HEK293T (cell line): Measurements from ENCODE around the gene IL32.

Source experiments
- CTCF ChIA-PET: fragments of 350-600 bp; formaldehyde crosslinking; extraction: SDS; loops from one replicate; lab custom pipeline; 2021; ENCODE audit warnings: antibody characterized with exemption, inconsistent platforms; lab: Yijun Ruan, JAX
- POLR2A ChIA-PET: fragments of 350-600 bp; formaldehyde crosslinking; extraction: SDS; loops from one replicate; lab custom pipeline; 2020; ENCODE audit warnings: antibody characterized with exemption, inconsistent platforms; lab: Yijun Ruan, JAX
- DNase-seq: peaks from one replicate; pipeline ENCODE4 v3.0.0; 2012; ENCODE audit warnings: mixed read lengths; ENCODE audit errors: extremely low spot score
- ARNT ChIP-seq: fragments of 450-650 bp; IDR thresholded peaks from 2 replicates; pipeline ENCODE4 v1.6.1; 2017; ENCODE audit warnings: mild to moderate bottlenecking
- BHLHE40 ChIP-seq: fragments of 450-650 bp; IDR thresholded peaks from 2 replicates; pipeline ENCODE4 v1.6.1; 2016; ENCODE audit warnings: mild to moderate bottlenecking, moderate library complexity, borderline replicate concordance
- CTBP1 ChIP-seq: fragments of 450-650 bp; IDR thresholded peaks from 2 replicates; pipeline ENCODE4 v1.6.1; 2016; ENCODE audit warnings: borderline replicate concordance
- ELF4 ChIP-seq: fragments of 450-650 bp; IDR thresholded peaks from 2 replicates; pipeline ENCODE4 v1.6.1; 2017; ENCODE audit warnings: antibody characterized with exemption
- FOXA1 ChIP-seq: fragments of 450-650 bp; IDR thresholded peaks from 2 replicates; pipeline ENCODE4 v1.6.1; 2016; ENCODE audit warnings: mild to moderate bottlenecking
- FOXK2 ChIP-seq: fragments of 450-650 bp; IDR thresholded peaks from 2 replicates; pipeline ENCODE4 v1.6.1; 2016; ENCODE audit warnings: mild to moderate bottlenecking
- FOXM1 ChIP-seq: fragments of 450-650 bp; IDR thresholded peaks from 2 replicates; pipeline ENCODE4 v1.6.1; 2017; ENCODE audit warnings: mild to moderate bottlenecking, borderline replicate concordance
- HDGF ChIP-seq: fragments of 450-650 bp; IDR thresholded peaks from 2 replicates; pipeline ENCODE4 v1.6.1; 2017; ENCODE audit warnings: antibody characterized with exemption, borderline replicate concordance
- L3MBTL2 ChIP-seq: fragments of 450-650 bp; conservative IDR thresholded peaks from 2 replicates; pipeline ENCODE4 v1.6.1; 2016; ENCODE audit warnings: mild to moderate bottlenecking
- LEF1 ChIP-seq: fragments of 450-650 bp; IDR thresholded peaks from 2 replicates; pipeline ENCODE4 v1.6.1; 2017; ENCODE audit warnings: mild to moderate bottlenecking, borderline replicate concordance
- NFRKB ChIP-seq: fragments of 450-650 bp; IDR thresholded peaks from 2 replicates; pipeline ENCODE4 v1.6.1; 2016; ENCODE audit warnings: mild to moderate bottlenecking, moderate library complexity
- SP1 ChIP-seq: fragments of 450-650 bp; IDR thresholded peaks from 2 replicates; pipeline ENCODE4 v1.6.1; 2017
- SUZ12 ChIP-seq: fragments of 450-650 bp; IDR thresholded peaks from 2 replicates; pipeline ENCODE4 v1.6.1; 2016; ENCODE audit warnings: mild to moderate bottlenecking
- TARDBP ChIP-seq: fragments of 450-650 bp; IDR thresholded peaks from 2 replicates; pipeline ENCODE4 v1.6.1; 2016
- ZNF384 ChIP-seq: fragments of 450-650 bp; IDR thresholded peaks from 2 replicates; pipeline ENCODE4 v1.6.1; 2016
- TF ChIP-seq, protein P1 (sequence below): fragments of 450-650 bp; IDR thresholded peaks from 2 replicates; pipeline ENCODE4 v1.6.1; 2016

IL32 gene

DNA sequence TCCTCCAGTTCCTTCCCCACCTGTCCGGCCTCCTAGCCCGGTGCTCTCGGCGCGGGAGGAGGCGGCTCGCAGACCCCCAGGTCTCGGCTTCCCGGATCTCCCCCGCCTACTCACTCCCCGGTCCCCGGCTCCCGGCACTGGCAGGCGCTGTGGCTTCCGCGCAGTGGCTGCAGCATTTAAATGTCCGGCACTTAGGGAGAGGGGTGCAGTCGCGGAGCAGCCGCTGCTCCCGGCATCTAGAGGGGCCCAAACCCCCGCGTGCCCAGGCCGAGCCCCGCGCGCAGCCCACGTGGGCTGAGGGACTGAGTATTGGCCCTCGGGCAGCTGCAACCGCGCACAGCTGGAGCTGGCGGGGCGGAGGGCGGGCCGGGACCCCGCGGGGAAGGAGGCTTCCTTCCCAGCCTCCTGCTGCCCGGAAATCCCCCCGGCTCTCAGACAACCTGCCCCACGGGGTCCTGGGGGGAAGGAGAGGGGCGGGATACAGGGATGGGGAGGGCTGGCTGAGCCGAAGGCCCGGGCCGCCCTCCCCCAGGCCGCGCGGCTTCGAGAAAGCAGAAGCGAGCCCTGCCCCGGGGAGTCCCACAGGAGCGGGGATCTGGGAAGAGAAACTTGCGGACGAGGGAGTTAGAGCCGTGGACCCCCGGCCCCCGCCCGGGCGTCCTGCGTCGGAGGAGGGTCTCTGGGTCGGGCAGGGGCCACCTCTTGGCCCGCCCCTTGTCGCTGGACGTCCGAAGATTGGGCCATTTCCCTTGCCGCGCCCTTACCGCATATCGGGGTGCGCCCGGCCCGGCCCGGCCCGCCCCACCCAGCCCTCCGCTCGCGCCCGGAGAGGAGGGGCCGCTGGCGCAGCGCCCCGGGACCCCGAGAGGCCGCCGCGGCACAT, 19.4 kb upstream of the IL32 start, which contains the start of gene MMP25:
TSS of gene MMP25 (plus strand) at position 804 of the 883 bp plus-strand sequence. CDS start 357 bp downstream, outside the sequence.
- peak; percentile 47 for DNase-seq
- CTCF ChIA-PET: interaction anchor here (1.0 to 2.6 kb wide), 2 partner anchors 14 to 18 kb away, joined by 4 to 19 read pairs; no protein-coding TSS in a partner anchor
- no peak for TF ChIP-seq CTBP1
- no peak for TF ChIP-seq SP1
- TF ChIP-seq L3MBTL2: peak; percentile 83
- no peak for TF ChIP-seq FOXK2
- TF ChIP-seq NFRKB: no peak
- POLR2A ChIA-PET: interaction anchor here (1.0 to 2.1 kb wide), 3 partner anchors 13 to 25 kb away, joined by 3 to 9 read pairs (median 4); partner anchors contain the start of genes HCFC1R1 and THOC6

DNA sequence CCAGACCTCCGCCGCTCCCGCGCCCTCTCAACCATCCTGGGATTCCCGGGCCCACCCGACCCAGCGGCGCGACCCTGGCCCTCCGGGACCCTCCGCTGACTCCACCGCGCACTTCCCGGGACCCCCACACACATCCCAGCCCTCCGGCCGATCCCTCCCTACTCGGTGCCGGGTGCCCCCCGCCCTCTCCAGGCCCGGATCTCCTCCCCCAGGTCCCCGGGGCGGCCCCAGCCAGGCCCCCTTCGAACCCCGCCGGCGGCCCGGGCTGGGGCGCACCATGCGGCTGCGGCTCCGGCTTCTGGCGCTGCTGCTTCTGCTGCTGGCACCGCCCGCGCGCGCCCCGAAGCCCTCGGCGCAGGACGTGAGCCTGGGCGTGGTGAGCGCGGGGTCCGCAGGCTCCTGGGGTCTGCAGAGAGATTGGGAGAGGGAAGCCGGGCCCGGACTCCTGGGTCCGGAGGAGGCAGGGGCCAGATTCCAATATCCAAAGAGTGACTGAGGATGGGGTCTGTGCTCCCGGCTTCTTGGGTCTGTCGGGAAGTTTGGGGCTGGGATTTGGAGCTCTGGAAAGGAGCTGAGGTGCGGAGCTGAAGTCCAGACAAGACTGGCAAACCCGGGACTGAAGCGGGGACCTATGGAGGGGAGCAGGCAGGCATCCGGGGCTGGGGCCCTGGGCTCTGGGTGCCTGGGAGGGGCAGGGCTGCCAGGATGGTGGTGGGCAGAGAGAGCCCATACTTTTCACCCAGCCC, 18.6 kb upstream of the IL32 start:
- POLR2A ChIA-PET: interaction anchor here (1.0 to 1.8 kb wide), 2 partner anchors 12 to 15 kb away, joined by 3 to 5 read pairs; no protein-coding TSS in a partner anchor
- TF ChIP-seq FOXM1 (no peak), SUZ12 (no peak), ZNF384 (no peak), FOXK2 (no peak), L3MBTL2 (no peak), BHLHE40 (no peak), LEF1 (no peak), FOXA1 (no peak), NFRKB (no peak)
- CTCF ChIA-PET: interaction anchor here (1.4 to 2.3 kb wide), 2 partner anchors 15 to 19 kb away, joined by 7 to 9 read pairs; no protein-coding TSS in a partner anchor
- no peak for DNase-seq

DNA sequence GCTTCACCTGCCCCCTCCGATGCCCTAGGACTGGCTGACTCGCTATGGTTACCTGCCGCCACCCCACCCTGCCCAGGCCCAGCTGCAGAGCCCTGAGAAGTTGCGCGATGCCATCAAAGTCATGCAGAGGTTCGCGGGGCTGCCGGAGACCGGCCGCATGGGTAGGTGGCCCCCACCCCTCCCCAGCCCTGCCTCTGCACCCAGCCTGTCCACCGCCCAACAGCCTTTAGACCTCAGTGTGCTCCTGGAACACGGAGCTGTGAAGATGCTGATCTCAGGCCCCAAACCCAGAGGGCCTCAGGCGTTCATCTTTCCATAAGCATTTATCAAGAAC, 18.1 kb upstream of the IL32 start:
- CTCF ChIA-PET: interaction anchor here (1.4 to 2.3 kb wide), 3 partner anchors 11 to 19 kb away, joined by 7 to 9 read pairs (median 7); no protein-coding TSS in a partner anchor
- no peak for DNase-seq
- POLR2A ChIA-PET: interaction anchor here (1.0 to 1.8 kb wide), 2 partner anchors 13 to 16 kb away, joined by 3 to 5 read pairs; no protein-coding TSS in a partner anchor
- TF ChIP-seq NFRKB (no peak), FOXM1 (no peak), SP1 (no peak), ELF4 (no peak), TARDBP (no peak), FOXA1 (no peak), BHLHE40 (no peak), ZNF384 (no peak), L3MBTL2 (no peak), FOXK2 (no peak)

DNA sequence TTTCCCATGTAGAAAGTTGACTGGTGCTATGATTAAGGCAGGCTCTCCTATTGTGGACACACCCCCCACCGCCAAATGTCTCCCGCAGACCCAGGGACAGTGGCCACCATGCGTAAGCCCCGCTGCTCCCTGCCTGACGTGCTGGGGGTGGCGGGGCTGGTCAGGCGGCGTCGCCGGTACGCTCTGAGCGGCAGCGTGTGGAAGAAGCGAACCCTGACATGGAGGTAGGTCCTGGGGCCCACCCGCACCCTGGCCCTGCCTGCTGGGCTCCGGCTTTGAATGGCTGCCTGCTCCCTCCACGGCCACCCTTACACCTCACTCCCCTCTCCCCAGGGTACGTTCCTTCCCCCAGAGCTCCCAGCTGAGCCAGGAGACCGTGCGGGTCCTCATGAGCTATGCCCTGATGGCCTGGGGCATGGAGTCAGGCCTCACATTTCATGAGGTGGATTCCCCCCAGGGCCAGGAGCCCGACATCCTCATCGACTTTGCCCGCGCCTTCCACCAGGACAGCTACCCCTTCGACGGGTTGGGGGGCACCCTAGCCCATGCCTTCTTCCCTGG, 15.4 kb upstream of the IL32 start:
- TF ChIP-seq SUZ12 (no peak), CTBP1 (no peak), L3MBTL2 (no peak), ZNF384 (no peak), NFRKB (no peak), BHLHE40 (no peak), FOXK2 (no peak), FOXA1 (no peak), SP1 (no peak), ARNT (no peak)
- CTCF ChIA-PET: interaction anchor here (0.7 to 1.5 kb wide), 3 partner anchors 9 to 22 kb away, joined by 3 to 5 read pairs (median 3); no protein-coding TSS in a partner anchor
- no peak for DNase-seq
- POLR2A ChIA-PET: interaction anchor here (0.9 to 2.0 kb wide), 4 partner anchors 8 to 99 kb away, joined by 3 to 8 read pairs (median 4); partner anchors contain the start of gene PKMYT1

DNA sequence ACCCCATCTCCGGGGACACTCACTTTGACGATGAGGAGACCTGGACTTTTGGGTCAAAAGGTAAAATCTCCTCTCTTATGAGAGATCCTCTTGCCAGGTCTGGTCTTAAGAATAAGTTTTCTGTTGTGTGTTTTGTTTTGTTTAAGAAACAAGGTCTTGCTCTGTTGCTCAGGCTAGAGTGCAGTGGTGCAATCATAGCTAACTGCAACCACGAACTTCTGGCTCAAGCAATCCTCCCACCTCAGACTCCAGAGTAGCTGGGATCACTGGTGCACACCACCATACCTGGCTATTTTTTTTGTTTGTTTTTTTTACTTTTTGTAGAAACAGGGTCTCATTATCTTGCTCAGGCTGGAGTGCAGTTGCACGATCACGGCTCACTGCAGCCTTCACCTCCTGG, 15.0 kb upstream of the IL32 start:
- ChIA-PET POLR2A (interaction anchor here (0.9 to 1.3 kb wide), 2 partner anchors 70 to 99 kb away, joined by 3 read pairs; partner anchors contain the start of gene PKMYT1), CTCF (interaction anchor here (0.7 to 1.5 kb wide), 3 partner anchors 9 to 23 kb away, joined by 3 to 5 read pairs (median 3); no protein-coding TSS in a partner anchor)
- no peak for TF ChIP-seq LEF1
- TF ChIP-seq ELF4: no peak
- no peak for TF ChIP-seq HDGF
- no peak for TF ChIP-seq NFRKB
- no peak for TF ChIP-seq ZNF384
- TF ChIP-seq FOXM1: no peak
- TF ChIP-seq FOXK2: no peak
- TF ChIP-seq TARDBP: no peak
- TF ChIP-seq FOXA1: no peak
- TF ChIP-seq, protein P1, sequence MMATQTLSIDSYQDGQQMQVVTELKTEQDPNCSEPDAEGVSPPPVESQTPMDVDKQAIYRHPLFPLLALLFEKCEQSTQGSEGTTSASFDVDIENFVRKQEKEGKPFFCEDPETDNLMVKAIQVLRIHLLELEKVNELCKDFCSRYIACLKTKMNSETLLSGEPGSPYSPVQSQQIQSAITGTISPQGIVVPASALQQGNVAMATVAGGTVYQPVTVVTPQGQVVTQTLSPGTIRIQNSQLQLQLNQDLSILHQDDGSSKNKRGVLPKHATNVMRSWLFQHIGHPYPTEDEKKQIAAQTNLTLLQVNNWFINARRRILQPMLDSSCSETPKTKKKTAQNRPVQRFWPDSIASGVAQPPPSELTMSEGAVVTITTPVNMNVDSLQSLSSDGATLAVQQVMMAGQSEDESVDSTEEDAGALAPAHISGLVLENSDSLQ: no peak
- no peak for TF ChIP-seq ARNT
- no peak for DNase-seq

DNA sequence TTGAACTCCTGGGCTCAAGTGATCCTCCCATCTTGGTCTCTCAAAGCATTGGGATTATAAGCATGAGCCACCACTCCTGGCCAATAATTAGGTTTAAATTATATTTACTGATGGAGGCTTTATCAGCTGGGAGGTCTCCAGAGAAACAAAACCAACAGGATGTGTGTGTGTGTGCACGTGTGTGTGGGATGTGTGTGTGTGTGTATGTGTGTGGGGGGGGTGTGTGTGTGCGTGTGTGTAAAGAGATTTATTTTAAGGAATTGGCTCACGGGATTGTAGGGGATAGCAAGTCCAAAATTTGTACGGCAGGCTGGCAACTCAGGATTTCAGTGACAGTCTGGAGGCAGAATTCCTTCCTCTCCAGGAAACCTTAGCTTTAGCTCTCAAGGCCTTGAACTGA, 14.4 kb upstream of the IL32 start:
- TF ChIP-seq L3MBTL2 (no peak), SUZ12 (no peak), LEF1 (no peak), ZNF384 (no peak), ARNT (no peak), FOXK2 (no peak), ELF4 (no peak), FOXA1 (no peak), NFRKB (no peak)
- TF ChIP-seq, protein P1: no peak
- ChIA-PET CTCF (interaction anchor here (0.5 kb wide), 1 partner anchor 17 kb away, joined by 4 read pairs; no protein-coding TSS in a partner anchor), POLR2A (interaction anchor here (0.9 to 1.3 kb wide), 4 partner anchors 19 to 98 kb away, joined by 3 to 4 read pairs (median 3); partner anchors contain the start of gene PKMYT1)
- no peak for DNase-seq
